HepG2 (cell line): ENCODE results near the gene CDHR4.
A peak's percentile ranks its signal among the peaks of the same experiment; 100 is the strongest.

Experiments used
- EP300 ChIP-seq, 3 experiments: sonication (generic) in 1 of 3; formaldehyde crosslinking in 1 of 3; IDR thresholded peaks; 2 replicates each; pipeline versions ENCODE4 v1.5.1 to v1.6.1; 2011 to 2020; ENCODE audit warnings: low read depth in 2 of 3, low read length in 2 of 3, borderline replicate concordance in 1 of 3, improper control_type of control experiment in 1 of 3, mild to moderate bottlenecking in 1 of 3, missing genetic modification reagents in 1 of 3, moderate library complexity in 1 of 3
- RFX5 ChIP-seq: IDR thresholded peaks from 2 replicates; pipeline ENCODE4 v1.6.1; 2011; ENCODE audit warnings: low read depth, low read length, improper control_type of control experiment
- SRF ChIP-seq: IDR thresholded peaks from 2 replicates; pipeline ENCODE4 v1.6.1; 2011; ENCODE audit warnings: mild to moderate bottlenecking, low read depth, low read length, moderate library complexity
- ZNF274 ChIP-seq: sonication (generic); formaldehyde crosslinking; IDR thresholded peaks from 2 replicates; pipeline ENCODE4 v1.5.1; 2020; ENCODE audit warnings: mild to moderate bottlenecking, missing genetic modification reagents
- TF ChIP-seq, protein P1 (sequence below): sonication (generic); formaldehyde crosslinking; IDR thresholded peaks from 2 replicates; pipeline ENCODE4 v1.5.0; 2020; ENCODE audit warnings: mild to moderate bottlenecking, missing genetic modification reagents, moderate library complexity

- TF ChIP-seq, protein P1, sequence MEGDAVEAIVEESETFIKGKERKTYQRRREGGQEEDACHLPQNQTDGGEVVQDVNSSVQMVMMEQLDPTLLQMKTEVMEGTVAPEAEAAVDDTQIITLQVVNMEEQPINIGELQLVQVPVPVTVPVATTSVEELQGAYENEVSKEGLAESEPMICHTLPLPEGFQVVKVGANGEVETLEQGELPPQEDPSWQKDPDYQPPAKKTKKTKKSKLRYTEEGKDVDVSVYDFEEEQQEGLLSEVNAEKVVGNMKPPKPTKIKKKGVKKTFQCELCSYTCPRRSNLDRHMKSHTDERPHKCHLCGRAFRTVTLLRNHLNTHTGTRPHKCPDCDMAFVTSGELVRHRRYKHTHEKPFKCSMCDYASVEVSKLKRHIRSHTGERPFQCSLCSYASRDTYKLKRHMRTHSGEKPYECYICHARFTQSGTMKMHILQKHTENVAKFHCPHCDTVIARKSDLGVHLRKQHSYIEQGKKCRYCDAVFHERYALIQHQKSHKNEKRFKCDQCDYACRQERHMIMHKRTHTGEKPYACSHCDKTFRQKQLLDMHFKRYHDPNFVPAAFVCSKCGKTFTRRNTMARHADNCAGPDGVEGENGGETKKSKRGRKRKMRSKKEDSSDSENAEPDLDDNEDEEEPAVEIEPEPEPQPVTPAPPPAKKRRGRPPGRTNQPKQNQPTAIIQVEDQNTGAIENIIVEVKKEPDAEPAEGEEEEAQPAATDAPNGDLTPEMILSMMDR (CRISPR knock-in tag), result no peak
- TF ChIP-seq SRF (no peak), ZNF274 (CRISPR knock-in tag) (no peak), RFX5 (no peak), EP300 (IDR thresholded peaks at IDR 0.05; ENCODE audit: low read depth in 2 of 2, low read length in 2 of 2) (peak in 1 of 2 experiments; percentile 31; a peak in 1 of 4 replicates), EP300 (CRISPR knock-in tag; IDR thresholded peaks at IDR 0.05; ENCODE audit: borderline replicate concordance) (no peak)
Measured at GRCh38 chr3:49747792-49748480, 51.7 kb downstream of the CDHR4 start.
